Esophagus mucosa (tissue), 1 donor: Measurements from ENCODE around the gene METTL23. TPM values are rescaled to one million over a fixed set of nuclear protein-coding genes. Genes with fewer than 3 reads are reported as not detected.
"Not testable (repeated sequence)": the region's sequence is repeated elsewhere in the genome, so short reads cannot be mapped to it uniquely, and the experiment has no call there.

ENCODE experiments used
- ATAC-seq: fragments of 200-7000 bp; cut with Tn5 transposase; one replicate; pipeline ENCODE4 v1.9.1; 2020
- total RNA-seq: library from RNA; stranded (reverse); gene quantifications from one replicate; pipeline ENCODE4 v1.2.4, GENCODE V29; 2023
- donor health status: DM: yes; HTN: yes; CAD: no.

Gene METTL23
- total RNA-seq, 1 donor from 2014 or later, result 17.8 TPM

- ATAC-seq, result no peak
Observed at GRCh38 chr17:76714336-76714735, 12.3 kb upstream of the METTL23 start.

DNA sequence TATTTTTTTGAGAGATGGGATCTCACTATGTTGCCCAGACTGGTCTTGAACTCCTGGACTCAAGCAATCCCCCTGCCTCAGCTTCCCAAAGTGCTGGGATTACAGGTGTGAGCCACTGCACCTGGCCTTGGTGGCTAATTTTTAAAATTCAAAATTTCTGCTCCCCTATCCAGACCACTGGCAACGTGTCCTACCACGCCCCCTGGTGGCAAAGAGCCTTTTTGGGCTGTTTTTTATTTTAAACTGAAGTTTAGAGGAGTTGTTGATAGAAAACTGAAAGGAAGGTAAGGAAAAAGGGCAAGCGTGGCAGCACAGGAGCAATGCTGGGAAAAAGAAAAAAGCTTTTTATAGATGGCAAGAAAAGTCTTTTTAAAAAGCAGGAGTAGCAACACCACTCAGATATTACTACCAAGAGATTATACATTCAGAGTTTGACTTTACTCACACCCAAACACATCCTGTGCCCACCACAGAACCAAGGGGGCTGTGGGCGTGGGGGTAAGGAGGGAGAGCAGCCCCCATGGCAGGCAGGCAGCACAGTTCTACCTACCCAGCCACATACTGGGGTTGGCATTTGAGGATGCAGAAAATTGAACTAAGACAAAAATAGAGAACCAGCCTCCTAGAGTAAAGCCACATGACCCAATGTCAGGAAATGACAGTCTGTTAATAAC is 11.7 kb upstream of the METTL23 start:
- ATAC-seq, result no peak

DNA sequence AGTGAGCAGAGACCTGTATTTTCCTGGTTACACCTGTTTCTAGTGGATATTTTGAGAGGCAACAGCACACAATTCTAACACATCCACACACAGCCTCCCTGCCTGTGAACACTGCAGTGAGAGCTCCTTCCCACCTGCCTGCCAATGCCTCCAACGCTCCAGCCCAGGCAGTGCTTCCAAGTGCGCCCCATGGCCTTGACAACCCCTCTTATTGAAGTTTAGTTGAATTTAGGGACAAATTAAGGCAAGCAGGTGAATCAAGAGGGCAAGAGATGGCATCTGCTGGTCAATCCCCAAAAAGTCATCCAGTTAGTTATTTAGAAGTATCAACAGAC is 11.2 kb upstream of the METTL23 start:
- ATAC-seq, result no peak

DNA sequence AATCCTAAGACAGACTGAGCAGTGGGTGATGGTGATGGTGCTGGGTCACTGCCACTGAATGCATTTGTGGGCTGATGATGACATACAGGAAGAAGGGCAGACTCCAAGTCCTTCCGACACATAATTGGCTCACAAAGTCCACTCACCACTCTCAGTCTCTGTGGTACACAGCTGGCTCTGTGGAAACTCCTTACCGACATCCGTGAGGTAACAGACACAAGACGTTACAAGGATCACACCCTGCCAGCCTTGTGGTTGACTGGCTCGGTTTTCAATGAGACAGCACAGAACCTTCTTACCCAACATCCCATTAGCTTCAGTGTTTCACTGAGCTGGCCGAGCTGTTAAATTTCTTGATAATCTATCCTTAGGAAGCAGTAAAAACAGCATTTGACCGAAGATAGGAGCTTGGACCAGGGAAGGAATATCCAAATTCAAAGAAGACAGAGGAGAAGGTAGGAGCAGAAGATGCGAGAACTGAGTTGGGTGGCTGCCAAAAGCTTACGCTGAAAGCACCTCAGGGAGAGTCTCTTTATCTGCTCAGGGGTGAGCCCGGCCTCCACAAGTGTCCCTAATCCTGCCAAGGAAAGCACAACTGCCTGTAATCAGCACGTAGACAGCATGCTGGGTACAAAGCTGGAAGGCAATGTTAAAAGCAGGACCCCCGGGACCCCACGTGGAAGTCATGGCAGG is 10.3 kb upstream of the METTL23 start:
- peak; percentile 42 for ATAC-seq

DNA sequence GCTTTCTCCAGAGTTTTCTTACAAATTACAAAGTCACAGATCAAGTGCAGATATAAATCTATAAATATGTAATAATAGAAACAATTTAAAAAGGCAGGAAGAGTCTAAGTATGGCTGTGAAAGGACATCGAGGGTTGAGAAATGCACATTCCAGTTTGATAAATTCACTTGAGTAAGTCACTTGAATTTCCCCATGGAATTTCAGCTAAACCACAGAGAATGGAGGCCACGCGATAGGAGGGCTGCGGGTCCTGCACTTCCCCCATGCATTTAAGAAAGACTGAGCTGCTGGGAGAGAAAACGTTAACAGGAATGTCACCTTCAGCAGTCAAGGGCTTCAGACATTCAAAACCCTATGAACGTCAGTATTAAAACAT is 9.8 kb upstream of the METTL23 start:
- no peak for ATAC-seq

- no peak for ATAC-seq
Observed at GRCh38 chr17:76718516-76718915, 8.1 kb upstream of the METTL23 start.

- no peak for ATAC-seq
Observed at GRCh38 chr17:76720211-76720610, 6.4 kb upstream of the METTL23 start.

DNA sequence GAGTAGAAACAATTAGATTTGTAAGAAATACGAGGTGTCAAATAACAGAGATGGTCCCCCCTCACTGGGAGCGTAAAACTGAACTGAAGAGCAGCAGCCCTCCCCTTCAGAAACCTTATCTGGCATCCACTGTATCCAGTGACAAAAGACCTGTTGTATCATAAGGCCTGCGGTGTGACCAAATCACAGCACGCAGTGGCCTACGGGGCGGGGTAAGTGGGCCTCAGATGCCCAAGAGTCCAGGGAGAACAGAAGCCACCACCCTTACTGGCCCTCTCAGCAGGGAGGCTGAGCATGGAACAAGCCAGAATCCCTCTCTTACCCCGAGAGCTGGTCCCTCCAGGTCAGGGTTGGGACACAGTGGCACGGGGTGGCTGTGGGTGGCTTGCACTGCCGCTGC is 5.7 kb upstream of the METTL23 start:
- no peak for ATAC-seq

DNA sequence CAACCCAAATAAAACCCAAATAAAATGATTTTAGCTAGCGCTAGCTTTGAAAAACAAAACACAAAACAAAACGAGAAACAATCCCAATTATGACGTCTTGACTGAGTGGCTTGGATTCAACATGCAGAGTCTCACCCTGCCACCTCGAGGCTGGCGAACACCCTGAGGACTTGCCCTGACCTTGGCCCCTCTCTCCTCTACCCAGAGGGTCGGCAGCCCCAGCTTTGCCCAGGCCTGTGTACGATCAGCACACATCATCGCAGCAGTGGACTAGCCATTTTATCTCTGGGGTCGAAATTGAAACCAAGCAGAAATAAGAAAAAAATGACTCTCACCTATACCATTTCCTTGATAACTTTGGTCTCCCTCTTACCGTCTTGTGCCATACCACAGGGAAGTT is 5.2 kb upstream of the METTL23 start:
- no peak for ATAC-seq

- ATAC-seq, result no peak
Observed at GRCh38 chr17:76722279-76722678, 4.4 kb upstream of the METTL23 start.

DNA sequence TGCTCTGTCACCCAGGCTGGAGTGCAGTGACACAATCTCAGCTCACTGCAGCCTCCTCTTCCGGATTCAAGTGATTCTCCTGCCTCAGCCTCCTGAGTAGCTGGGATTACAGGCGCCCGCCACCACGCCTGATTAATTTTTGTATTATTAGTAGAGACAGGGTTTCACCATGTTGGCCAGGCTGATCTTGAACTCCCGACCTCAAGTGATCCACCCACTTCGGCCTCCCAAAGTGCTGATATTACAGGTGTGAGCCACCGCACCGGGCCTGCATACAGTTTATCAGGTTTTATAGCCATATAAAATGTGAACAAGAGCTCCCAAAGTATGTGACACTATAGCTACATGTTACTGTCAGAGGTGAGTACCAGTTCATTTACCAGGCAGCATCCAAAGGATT is 3.7 kb upstream of the METTL23 start:
- ATAC-seq, result not testable (repeated sequence)

- no peak for ATAC-seq
Observed at GRCh38 chr17:76723812-76724211, 2.8 kb upstream of the METTL23 start.

DNA sequence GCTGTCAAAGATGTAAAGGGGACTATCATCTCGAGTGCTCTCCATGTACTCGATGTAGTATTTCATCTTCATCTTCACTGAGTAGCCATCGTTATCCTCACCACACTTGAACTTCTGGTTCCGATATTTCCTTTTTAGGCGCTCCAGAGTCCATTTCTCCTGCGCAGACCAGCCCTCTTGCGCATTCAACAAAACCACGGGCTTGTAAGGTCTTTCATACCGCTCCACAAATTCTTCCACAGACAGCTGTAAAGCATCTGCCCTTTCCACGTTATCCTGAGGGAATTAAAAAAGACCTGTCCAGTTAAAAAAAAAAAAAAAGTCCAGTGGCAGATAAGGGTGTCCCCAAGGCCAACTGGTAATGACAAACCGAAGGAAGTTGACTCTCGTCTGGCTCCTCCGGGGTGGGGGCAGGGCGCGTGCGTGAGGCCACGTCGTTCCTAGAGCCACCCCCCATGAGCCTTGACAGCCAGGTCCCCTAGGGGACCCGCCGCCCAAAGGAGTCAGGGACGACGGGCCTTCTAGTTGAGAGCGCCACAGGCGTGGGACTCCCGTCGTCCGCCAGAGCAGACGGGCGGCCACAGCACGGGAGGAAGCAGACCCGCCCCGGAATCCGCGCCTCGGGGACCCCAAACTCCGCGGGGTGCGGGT is 934 bp upstream of the METTL23 start:
- peak; percentile 40 for ATAC-seq

DNA sequence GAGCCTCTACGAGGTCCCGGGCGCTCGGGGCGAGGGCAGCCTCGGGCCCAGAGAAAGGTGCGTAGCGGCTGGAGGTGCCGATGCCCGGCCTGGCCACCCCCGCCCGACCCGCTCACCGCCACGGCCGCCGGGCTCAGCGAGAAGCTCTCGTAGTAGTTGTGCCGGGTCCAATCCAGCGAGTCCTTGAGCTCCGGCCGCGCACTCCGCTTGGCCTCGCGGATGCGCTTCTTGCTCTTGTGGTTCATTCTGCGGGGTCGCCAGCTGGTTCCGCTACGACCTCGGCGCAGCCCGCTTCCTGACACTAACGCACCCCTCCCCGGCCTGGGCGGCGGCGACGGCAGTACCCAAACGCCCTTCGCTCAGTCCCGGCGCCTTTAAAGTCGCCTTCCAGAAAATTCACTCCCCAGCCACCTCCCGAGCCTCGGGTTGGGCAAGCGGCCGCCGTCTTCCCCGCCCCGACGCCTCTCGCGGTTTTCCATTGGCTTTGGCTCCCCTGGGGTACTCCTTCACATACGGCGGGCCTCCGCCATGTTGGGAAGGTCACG is 336 bp upstream of the METTL23 start, which contains the start of gene JMJD6:
TSS of gene JMJD6 (minus strand) at position 376 of the 545 bp plus-strand sequence. CDS start at position 245, 131 bp downstream.
- peak; percentile 94 for ATAC-seq

DNA sequence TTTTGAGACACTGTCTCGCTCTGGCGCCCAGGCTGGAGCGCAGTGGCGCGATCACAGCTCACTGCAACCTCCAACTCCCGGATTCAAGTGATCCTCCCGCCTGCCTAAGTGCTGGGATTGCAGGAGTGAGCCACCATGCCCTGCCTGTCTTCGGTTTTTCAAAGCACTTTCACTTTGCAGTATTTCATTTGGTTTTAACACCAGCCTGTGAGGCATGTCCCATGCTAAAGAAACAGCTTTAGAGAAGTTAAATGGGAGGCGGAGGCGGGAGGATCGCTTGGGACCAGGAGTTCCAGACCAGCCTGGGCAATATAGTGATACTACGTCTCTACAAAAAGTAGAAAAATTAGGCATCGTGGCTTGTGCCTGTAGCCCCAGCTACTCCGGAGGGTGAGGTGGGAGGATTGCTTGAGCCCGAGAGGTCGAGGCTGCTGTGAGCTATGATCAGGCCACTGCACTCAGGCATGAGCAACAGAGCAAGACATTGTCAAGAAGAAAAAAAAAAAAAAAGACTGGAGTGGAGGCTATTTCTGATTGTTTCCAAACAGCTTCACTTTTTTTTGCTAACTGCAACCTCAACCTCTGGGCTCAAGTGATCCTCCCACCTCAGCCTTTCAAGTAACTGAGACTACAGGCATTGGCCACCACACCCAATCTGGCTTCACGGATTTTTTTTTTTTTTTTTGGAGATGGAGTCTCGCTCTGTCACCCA is 1.3 kb downstream of the METTL23 start:
- ATAC-seq, result no peak

DNA sequence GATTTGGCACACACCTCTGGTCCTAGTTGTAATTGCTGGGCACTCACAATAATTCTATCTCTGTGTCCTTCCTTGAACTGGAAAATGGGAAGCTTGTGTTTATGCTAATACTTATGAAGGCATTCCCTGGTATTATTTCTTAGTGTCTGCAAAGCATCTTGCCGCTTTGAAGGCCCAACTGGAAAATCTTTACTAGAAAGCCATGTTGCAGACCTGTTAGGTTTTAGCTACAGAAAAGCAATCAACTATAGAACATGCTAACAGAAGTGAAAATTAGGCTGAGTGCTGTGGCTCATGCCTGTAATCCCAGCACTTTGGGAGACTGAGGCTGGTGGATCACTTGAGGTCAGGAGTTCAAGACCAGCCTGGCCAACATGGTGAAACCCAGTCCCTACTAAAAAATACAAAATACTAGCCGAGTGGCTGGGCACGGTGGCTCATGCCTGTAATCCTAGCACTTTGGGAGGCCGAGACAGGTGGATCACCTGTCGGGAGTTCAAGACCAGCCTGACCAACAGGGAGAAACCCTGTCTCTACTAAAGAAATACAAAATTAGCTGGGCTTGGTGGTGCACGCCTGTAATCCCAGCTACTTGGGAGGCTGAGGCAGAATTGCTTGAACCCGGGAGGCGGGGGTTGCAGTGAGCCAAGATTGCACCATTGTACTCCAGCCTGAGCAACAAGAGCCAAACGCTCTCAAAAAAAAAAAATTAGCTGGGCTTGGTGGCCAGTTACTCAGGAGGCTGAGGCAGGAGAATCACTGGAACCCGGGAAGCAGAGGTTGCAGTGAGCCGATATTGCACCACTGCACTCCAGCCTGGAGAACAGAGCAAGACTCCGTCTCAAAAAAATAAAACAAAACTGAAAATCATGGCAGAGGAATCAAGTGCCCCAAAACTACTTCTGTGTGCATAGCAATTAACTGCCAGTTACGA is 5.4 kb downstream of the METTL23 start:
- not testable (repeated sequence) for ATAC-seq

DNA sequence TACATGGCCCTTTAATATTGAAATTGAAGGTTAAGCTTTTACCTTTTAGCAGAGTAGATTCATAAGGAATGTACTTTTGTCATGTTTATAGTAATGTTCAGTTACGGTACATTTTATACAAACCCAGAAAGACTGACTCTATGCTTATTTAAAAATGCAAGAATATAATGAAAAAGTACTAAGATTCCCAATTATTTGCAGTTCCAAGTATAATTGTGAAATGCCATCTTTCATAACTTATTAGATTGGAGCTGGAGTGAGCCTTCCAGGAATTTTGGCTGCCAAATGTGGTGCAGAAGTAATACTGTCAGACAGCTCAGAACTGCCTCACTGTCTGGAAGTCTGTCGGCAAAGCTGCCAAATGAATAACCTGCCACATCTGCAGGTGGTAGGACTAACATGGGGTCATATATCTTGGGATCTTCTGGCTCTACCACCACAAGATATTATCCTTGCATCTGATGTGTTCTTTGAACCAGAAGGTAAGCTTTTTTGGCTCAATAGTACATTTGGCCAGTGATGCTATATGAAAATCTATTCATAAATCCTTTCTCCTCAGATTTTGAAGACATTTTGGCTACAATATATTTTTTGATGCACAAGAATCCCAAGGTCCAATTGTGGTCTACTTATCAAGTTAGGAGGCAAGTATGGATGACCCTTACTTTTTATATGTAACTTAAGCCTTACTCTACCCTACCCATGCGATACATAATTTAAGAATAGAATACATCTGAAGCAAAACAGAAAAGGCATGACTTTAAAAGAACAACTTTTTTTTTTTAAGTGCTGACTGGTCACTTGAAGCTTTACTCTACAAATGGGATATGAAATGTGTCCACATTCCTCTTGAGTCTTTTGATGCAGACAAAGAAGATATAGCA is 6.3 kb downstream of the METTL23 start:
- no peak for ATAC-seq

- no peak for ATAC-seq
Observed at GRCh38 chr17:76733618-76733957, 6.9 kb downstream of the METTL23 start.

DNA sequence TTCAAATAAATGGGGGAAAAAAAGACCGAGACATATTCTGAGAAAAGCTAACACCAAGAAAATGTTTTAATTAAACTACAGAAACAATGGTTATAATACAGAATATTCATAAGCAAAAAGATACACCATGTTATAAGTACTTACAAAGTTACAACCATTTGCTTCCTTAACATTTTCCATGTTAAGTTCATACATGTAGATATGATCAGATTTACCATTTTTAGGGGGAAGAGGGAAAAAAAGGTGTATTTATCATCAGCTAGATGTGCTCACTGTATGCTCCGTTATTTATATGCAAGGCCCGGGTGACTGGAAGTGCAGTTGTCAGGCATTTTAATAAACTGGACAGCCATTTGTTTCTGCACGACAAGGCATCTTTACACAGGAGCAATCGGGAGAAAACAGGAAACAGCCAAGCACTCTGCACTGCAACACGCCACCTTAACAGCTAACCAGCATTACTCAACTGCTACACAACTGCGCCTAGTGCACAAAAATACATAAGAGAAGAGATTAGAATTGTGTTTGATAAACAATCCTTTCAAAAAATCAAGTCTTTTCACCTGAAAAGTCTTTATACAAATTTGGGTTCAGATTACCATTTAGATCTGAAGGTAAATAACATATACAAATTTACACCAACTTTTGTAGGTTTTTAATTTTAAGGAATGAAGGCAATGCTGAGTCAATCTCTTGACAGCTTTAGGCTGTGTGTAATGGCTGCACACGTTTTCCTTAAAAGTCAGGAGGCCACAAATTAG is 7.6 kb downstream of the METTL23 start:
- no peak for ATAC-seq

DNA sequence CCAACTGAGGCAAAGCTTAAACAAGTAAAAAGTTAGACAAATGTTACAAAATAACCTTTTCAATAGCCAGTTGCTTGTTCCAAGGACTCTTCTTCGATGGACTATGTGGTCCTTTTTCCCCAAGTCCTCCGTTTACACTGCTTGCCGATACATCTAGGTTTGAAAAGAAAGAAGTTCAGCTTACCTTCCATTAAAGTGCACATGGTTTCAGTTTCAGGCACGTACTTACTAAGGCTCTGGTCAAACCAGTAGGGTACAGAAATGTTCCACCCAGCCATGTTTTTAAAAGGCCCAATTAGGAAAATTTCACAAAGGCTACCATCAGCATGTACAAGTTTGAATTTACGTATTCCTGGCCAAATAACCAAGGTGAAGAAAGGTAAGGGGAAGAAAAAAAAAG is 8.4 kb downstream of the METTL23 start:
- ATAC-seq, result no peak
